OCI-LY1 (cell line): Measurements from ENCODE around the gene MAP1LC3A.

Experiments used
- H2AFZ ChIP-seq: fragments of 200-600 bp; sonication (generic), shearing (Covaris generic); 2 replicates; pipeline ENCODE4 v1.6.0; 2014; ENCODE audit warnings: antibody characterized with exemption, mild to moderate bottlenecking, low read length
- H3F3A ChIP-seq: fragments of 200-600 bp; sonication (generic), shearing (Covaris generic); 2 replicates; pipeline ENCODE4 v1.6.0; 2014; ENCODE audit warnings: mild to moderate bottlenecking, antibody characterized with exemption, low read length, moderate library complexity; ENCODE audit not compliant: insufficient read depth
- H3K27ac ChIP-seq: fragments of 200-600 bp; sonication (generic); 2 replicates; pipeline ENCODE4 v1.5.1; 2014; ENCODE audit warnings: low read length, mixed run types, mild to moderate bottlenecking, low read depth; ENCODE audit not compliant: poor library complexity, severe bottlenecking
- H3K27me3 ChIP-seq: fragments of 200-600 bp; sonication (generic); 2 replicates; pipeline ENCODE4 v1.6.0; 2014; ENCODE audit warnings: antibody characterized with exemption, mild to moderate bottlenecking, low read length, moderate library complexity; ENCODE audit not compliant: insufficient read depth
- H3K36me3 ChIP-seq: fragments of 200-600 bp; sonication (generic); 2 replicates; pipeline ENCODE4 v1.6.1; 2014; ENCODE audit warnings: mild to moderate bottlenecking, antibody characterized with exemption, low read length, moderate library complexity, mixed read lengths; ENCODE audit not compliant: insufficient read depth
- H3K4me1 ChIP-seq: fragments of 200-600 bp; sonication (generic); 2 replicates; pipeline ENCODE4 v1.5.1; 2014; ENCODE audit warnings: mild to moderate bottlenecking, low read length, moderate library complexity; ENCODE audit not compliant: insufficient read depth, severe bottlenecking
- H3K4me2 ChIP-seq: fragments of 200-600 bp; sonication (generic), shearing (Covaris generic); 2 replicates; pipeline ENCODE4 v1.6.1; 2014; ENCODE audit warnings: low read length
- H3K4me3 ChIP-seq: fragments of 200-600 bp; sonication (generic); 2 replicates; pipeline ENCODE4 v1.5.1; 2014; ENCODE audit warnings: low read length, low read depth, mild to moderate bottlenecking, mixed read lengths; ENCODE audit not compliant: poor library complexity, severe bottlenecking
- H3K79me2 ChIP-seq: fragments of 200-600 bp; shearing (Covaris generic); 2 replicates; pipeline ENCODE4 v1.6.1; 2016; ENCODE audit warnings: mixed run types, low read length, mixed read lengths; ENCODE audit not compliant: insufficient read depth
- H3K9ac ChIP-seq: fragments of 200-600 bp; sonication (generic), shearing (Covaris generic); 2 replicates; pipeline ENCODE4 v1.6.1; 2014; ENCODE audit warnings: mild to moderate bottlenecking, low read length, mixed read lengths
- H3K9me2 ChIP-seq: fragments of 200-600 bp; sonication (generic), shearing (Covaris generic); 2 replicates; pipeline ENCODE4 v1.6.1; 2014; ENCODE audit warnings: low read depth, mild to moderate bottlenecking, low read length, mixed read lengths
- H3K9me3 ChIP-seq: fragments of 200-600 bp; shearing (Covaris generic); 2 replicates; pipeline ENCODE4 v1.6.1; 2014; ENCODE audit warnings: low read length, mixed read lengths
- H4K20me1 ChIP-seq: fragments of 200-600 bp; sonication (generic), shearing (Covaris generic); 2 replicates; pipeline ENCODE4 v1.6.0; 2016; ENCODE audit warnings: mild to moderate bottlenecking, low read length; ENCODE audit not compliant: insufficient read depth
- CTCF ChIP-seq: fragments of 200-600 bp; sonication (generic), shearing (Covaris generic); IDR thresholded peaks from 2 replicates; pipeline ENCODE4 v1.5.1; 2017; ENCODE audit warnings: mild to moderate bottlenecking, antibody characterized with exemption, low read length, moderate library complexity, mixed read lengths
- EZH2 ChIP-seq: fragments of 200-600 bp; sonication (generic), shearing (Covaris generic); IDR thresholded peaks from 2 replicates; pipeline ENCODE4 v1.8.0; 2017; ENCODE audit warnings: borderline replicate concordance, mixed run types, mild to moderate bottlenecking, antibody characterized with exemption, low read length, moderate library complexity, mixed read lengths

The MAP1LC3A gene

GRCh38 chr20:34524426-34524825 is 34.1 kb upstream of the MAP1LC3A start:
- H2AFZ ChIP-seq: no peak overlapping the region
- no peaks in the 10 kb centered on the region for H3K9me2 ChIP-seq
- peaks cover 19% of the 10 kb centered on the region for H3K4me1 ChIP-seq
- TF ChIP-seq CTCF: no peak
- no peak for TF ChIP-seq EZH2
- no peaks in the 10 kb centered on the region for H3K27me3 ChIP-seq
- H3K79me2 ChIP-seq: peaks cover 21% of the 10 kb centered on the region
- H3K9me3 ChIP-seq: no peaks in the 10 kb centered on the region
- no peaks in the 10 kb centered on the region for H4K20me1 ChIP-seq
- H3F3A ChIP-seq: no peaks in the 10 kb centered on the region
- no peak overlapping the region for H3K4me2 ChIP-seq
- peaks cover 28% of the 10 kb centered on the region for H3K36me3 ChIP-seq
- no peak overlapping the region for H3K27ac ChIP-seq
- no peak overlapping the region for H3K4me3 ChIP-seq
- H3K9ac ChIP-seq: no peak overlapping the region

- Histone ChIP-seq H3K4me1 (peaks cover 15% of the 10 kb centered on the region), H3K4me2 (no peak overlapping the region), H3K9ac (no peak overlapping the region), H3K4me3 (no peak overlapping the region), H3K27ac (no peak overlapping the region), H4K20me1 (no peaks in the 10 kb centered on the region), H3K36me3 (peaks cover 37% of the 10 kb centered on the region), H3K9me3 (no peaks in the 10 kb centered on the region), H3F3A (no peaks in the 10 kb centered on the region), H3K79me2 (peaks cover 18% of the 10 kb centered on the region; the same call in 1 of the 2 replicates), H3K9me2 (no peaks in the 10 kb centered on the region), H2AFZ (no peak overlapping the region), H3K27me3 (no peaks in the 10 kb centered on the region)
- TF ChIP-seq CTCF: no peak
- no peak for TF ChIP-seq EZH2
These were observed 33.2 kb upstream of the MAP1LC3A start for GRCh38 chr20:34525342-34525708.

GRCh38 chr20:34525709-34526416 is 32.7 kb upstream of the MAP1LC3A start:
- Histone ChIP-seq H3K79me2 (peaks cover 18% of the 10 kb centered on the region; the same call in 1 of the 2 replicates), H3K27me3 (no peaks in the 10 kb centered on the region), H3K9me3 (no peaks in the 10 kb centered on the region), H3K4me3 (no peak overlapping the region), H3K27ac (no peak overlapping the region), H3K9me2 (no peaks in the 10 kb centered on the region), H4K20me1 (no peaks in the 10 kb centered on the region), H3K9ac (no peak overlapping the region), H2AFZ (no peak overlapping the region), H3K4me2 (no peak overlapping the region), H3K36me3 (peaks cover 42% of the 10 kb centered on the region), H3F3A (no peaks in the 10 kb centered on the region), H3K4me1 (peaks cover 15% of the 10 kb centered on the region)
- TF ChIP-seq EZH2: no peak
- TF ChIP-seq CTCF: no peak
